CD4-positive, alpha-beta T cell (primary cell): Measurements from ENCODE around the gene PRKG1. TPM values are rescaled to one million over a fixed set of nuclear protein-coding genes. Genes with fewer than 3 reads are reported as not detected.

ENCODE experiments used
- ATAC-seq: fragments of 200-7000 bp; cut with Tn5 transposase; one replicate; pipeline ENCODE4 v1.10.0; 2022; ENCODE audit warnings: mild to moderate bottlenecking; ENCODE audit not compliant: poor library complexity
- CTCF ChIA-PET: fragments of 350-600 bp; sonication (Branson Sonifier 250); formaldehyde crosslinking; loops from one replicate; lab custom pipeline; 2021; ENCODE audit warnings: antibody characterized with exemption, inconsistent platforms; lab: Charles Lee
- POLR2A ChIA-PET: fragments of 350-600 bp; sonication (Branson Sonifier 250); formaldehyde crosslinking; loops from one replicate; lab custom pipeline; 2021; ENCODE audit warnings: antibody characterized with exemption, inconsistent platforms; lab: Charles Lee
- DNase-seq, 14 experiments: peaks; one replicate each; pipeline ENCODE4 v3.0.0-alpha.2; 2013 to 2020; ENCODE audit warnings: mixed read lengths in 2 of 14
- H3K27ac ChIP-seq, 2 donors: one replicate each; pipeline versions ENCODE4 v1.5.1 to v1.7.0; 2013; ENCODE audit warnings: low read length in 2 of 2, low read depth in 1 of 2, mild to moderate bottlenecking in 1 of 2
- H3K27me3 ChIP-seq, 2 experiments: 1 replicate in 1 of 2; 2 replicates in 1 of 2; pipeline versions ENCODE4 v1.6.1 to v1.7.0; 2013; ENCODE audit warnings: low read length in 2 of 2, control low read depth in 1 of 2, mild to moderate bottlenecking in 1 of 2, moderate library complexity in 1 of 2; ENCODE audit not compliant: insufficient read depth in 2 of 2, control insufficient read depth in 1 of 2
- H3K36me3 ChIP-seq: one replicate; pipeline ENCODE4 v1.6.1; 2013; ENCODE audit warnings: low read length, control low read depth; ENCODE audit not compliant: insufficient read depth
- H3K4me1 ChIP-seq: one replicate; pipeline ENCODE4 v1.6.1; 2013; ENCODE audit warnings: low read length, control low read depth; ENCODE audit not compliant: insufficient read depth
- H3K4me3 ChIP-seq: one replicate; pipeline ENCODE4 v1.5.1; 2013; ENCODE audit warnings: mild to moderate bottlenecking, low read length, moderate library complexity
- H3K9me3 ChIP-seq, 2 experiments: 1 replicate in 1 of 2; 2 replicates in 1 of 2; pipeline versions ENCODE4 v1.6.1 to v1.7.0; 2013; ENCODE audit warnings: low read length in 2 of 2, mild to moderate bottlenecking in 2 of 2, control low read depth in 1 of 2, moderate library complexity in 1 of 2; ENCODE audit not compliant: control insufficient read depth in 1 of 2, insufficient read depth in 1 of 2
- H3K27ac Mint-ChIP-seq: one replicate; pipeline ENCODE4 v1.8.0; 2020; ENCODE audit warnings: mixed read lengths
- H3K27me3 Mint-ChIP-seq: one replicate; pipeline ENCODE4 v1.8.0; 2021; ENCODE audit warnings: mixed read lengths
- H3K36me3 Mint-ChIP-seq: one replicate; pipeline ENCODE4 v1.8.0; 2021; ENCODE audit warnings: low read depth, mixed read lengths
- H3K4me1 Mint-ChIP-seq: one replicate; pipeline ENCODE4 v1.8.0; 2021; ENCODE audit warnings: low read depth, mixed read lengths
- H3K4me3 Mint-ChIP-seq: one replicate; pipeline ENCODE4 v1.8.0; 2020; ENCODE audit warnings: mild to moderate bottlenecking, mixed read lengths
- H3K9me3 Mint-ChIP-seq: one replicate; pipeline ENCODE4 v1.8.0; 2020; ENCODE audit warnings: mixed read lengths
- intact Hi-C, 2 experiments: fragments of 100-400 bp; cut with DNase I in 1 of 2; cut with micrococcal nuclease in 1 of 2; formaldehyde crosslinking; loops; one replicate each; pipeline versions ENCODE4 v1.15.1 to v1.9.0; 2023 to 2025; cut with DNase I, micrococcal nuclease
- total RNA-seq, 174 experiments: library from RNA in 2 of 174; stranded (reverse) in 2 of 174; gene quantifications; one replicate each; pipeline ENCODE4 v1.2.3 and lab custom pipeline; 2021 to 2026
- TF ChIP-seq, protein P1 (sequence below): fragments of 200-600 bp; IDR thresholded peaks from one replicate; pipeline ENCODE4 v1.8.0; 2022; ENCODE audit warnings: antibody characterized with exemption, mild to moderate bottlenecking

PRKG1 gene
- total RNA-seq, 2 experiments from 2014 or later: 0.31 TPM; not detected in 1

DNA sequence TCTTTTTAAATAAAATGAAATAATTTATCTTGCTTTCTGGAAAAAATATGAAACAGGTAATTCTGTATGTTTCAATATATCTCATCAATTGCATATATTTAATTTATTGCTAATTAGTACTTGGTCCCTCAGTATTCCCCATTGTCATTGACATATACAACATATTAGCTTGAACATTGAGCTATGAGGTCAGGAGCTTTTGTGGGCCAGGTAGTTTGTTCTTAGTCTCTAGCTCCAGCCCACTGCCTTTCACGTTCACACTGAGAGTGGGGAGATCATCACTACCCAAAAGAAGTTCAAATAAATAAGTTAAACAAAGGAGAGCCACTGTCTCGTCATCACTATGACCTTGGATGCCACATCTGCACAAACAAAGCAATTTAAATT lies 1185.1 kb downstream of the PRKG1 start:
- ATAC-seq: no peak
- CTCF ChIA-PET: no interaction called here
- Histone ChIP-seq H3K27me3 (no peaks in the 10 kb centered on the region), H3K4me1 (no peaks in the 10 kb centered on the region), H3K9me3 (no peaks in the 10 kb centered on the region), H3K4me3 (no peak overlapping the region), H3K27ac (no peak overlapping the region), H3K36me3 (no peaks in the 10 kb centered on the region)
- H3K4me3 Mint-ChIP-seq: no peak overlapping the region
- TF ChIP-seq, protein P1, sequence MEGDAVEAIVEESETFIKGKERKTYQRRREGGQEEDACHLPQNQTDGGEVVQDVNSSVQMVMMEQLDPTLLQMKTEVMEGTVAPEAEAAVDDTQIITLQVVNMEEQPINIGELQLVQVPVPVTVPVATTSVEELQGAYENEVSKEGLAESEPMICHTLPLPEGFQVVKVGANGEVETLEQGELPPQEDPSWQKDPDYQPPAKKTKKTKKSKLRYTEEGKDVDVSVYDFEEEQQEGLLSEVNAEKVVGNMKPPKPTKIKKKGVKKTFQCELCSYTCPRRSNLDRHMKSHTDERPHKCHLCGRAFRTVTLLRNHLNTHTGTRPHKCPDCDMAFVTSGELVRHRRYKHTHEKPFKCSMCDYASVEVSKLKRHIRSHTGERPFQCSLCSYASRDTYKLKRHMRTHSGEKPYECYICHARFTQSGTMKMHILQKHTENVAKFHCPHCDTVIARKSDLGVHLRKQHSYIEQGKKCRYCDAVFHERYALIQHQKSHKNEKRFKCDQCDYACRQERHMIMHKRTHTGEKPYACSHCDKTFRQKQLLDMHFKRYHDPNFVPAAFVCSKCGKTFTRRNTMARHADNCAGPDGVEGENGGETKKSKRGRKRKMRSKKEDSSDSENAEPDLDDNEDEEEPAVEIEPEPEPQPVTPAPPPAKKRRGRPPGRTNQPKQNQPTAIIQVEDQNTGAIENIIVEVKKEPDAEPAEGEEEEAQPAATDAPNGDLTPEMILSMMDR: no peak
- H3K36me3 Mint-ChIP-seq: no peaks in the 10 kb centered on the region
- DNase-seq: no peak
- intact Hi-C loops: no loop called here
- H3K27ac Mint-ChIP-seq: no peak overlapping the region
- POLR2A ChIA-PET: no interaction called here
- H3K9me3 Mint-ChIP-seq: no peaks in the 10 kb centered on the region
- no peaks in the 10 kb centered on the region for H3K4me1 Mint-ChIP-seq
- H3K27me3 Mint-ChIP-seq: no peaks in the 10 kb centered on the region

DNA sequence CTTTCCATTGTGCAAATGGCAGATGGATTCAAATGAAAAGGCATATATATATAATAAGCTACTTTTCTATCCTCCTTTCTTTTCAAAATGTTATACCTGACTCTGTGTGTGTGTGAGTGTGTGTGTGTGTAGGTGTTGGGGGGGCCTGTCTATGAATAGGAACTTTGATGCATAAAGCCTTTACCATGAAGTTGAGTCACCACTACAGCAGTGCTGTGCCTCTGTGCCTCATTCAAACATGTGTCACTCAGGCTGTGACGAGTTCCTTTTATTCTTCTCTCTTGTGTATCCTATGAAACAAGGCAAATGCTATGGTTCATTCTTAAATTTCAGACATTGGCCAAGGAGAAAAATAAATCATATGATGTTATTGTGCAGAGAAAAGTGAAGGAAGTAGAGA lies 1187.1 kb downstream of the PRKG1 start:
- no peak for DNase-seq
- H3K27me3 ChIP-seq: no peaks in the 10 kb centered on the region
- Mint-ChIP-seq H3K4me3 (no peak overlapping the region), H3K36me3 (no peaks in the 10 kb centered on the region), H3K27ac (no peak overlapping the region), H3K4me1 (no peaks in the 10 kb centered on the region), H3K9me3 (no peaks in the 10 kb centered on the region), H3K27me3 (no peaks in the 10 kb centered on the region)
- H3K4me3 ChIP-seq: no peak overlapping the region
- H3K36me3 ChIP-seq: no peaks in the 10 kb centered on the region
- no peaks in the 10 kb centered on the region for H3K4me1 ChIP-seq
- CTCF ChIA-PET: no interaction called here
- ATAC-seq: no peak
- H3K27ac ChIP-seq: no peak overlapping the region
- no peaks in the 10 kb centered on the region for H3K9me3 ChIP-seq
- intact Hi-C loops: no loop called here
- POLR2A ChIA-PET: no interaction called here
- TF ChIP-seq, protein P1: no peak

DNA sequence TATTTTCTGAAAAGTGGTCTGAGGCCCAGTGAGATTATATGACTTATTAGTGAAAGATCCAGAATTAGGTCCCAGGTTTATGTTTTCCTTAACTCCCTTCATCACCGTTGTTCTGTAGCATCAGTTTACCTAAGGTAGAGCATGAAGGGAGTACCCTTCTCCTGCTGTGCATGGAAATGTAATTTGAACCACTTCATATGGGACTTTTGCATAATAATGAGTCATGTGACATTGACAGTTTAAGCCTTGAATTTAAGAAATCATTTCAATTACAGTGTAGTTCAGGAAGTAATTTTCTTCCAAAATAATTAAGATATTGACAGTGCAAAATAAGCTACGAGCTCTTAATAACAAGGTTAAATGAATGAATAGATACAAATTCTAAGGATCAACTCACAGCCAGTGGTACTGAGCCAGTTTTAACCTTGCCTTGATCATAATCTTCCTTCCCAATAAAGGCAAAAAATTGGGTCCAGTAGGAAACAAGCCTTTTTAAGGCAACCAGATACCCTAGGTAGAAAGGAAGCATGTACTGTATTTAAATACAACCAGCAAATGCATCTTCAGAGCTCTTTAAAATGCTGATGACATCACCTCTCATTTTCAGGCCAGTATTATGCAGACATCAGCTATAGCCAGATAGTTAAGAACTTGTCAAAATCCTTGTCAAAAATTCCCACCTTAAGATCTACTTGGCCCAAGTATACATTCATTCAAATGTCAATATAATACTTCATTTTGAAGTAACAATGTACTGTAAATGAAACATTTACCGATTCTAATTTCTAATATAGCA lies 1191.0 kb downstream of the PRKG1 start:
- no peak for ATAC-seq
- no peak overlapping the region for H3K27ac ChIP-seq
- H3K27me3 ChIP-seq: no peaks in the 10 kb centered on the region
- H3K36me3 ChIP-seq: no peaks in the 10 kb centered on the region
- intact Hi-C loops: no loop called here
- ChIA-PET POLR2A (no interaction called here), CTCF (no interaction called here)
- H3K4me3 ChIP-seq: no peak overlapping the region
- Mint-ChIP-seq H3K4me1 (no peaks in the 10 kb centered on the region), H3K27ac (no peak overlapping the region), H3K4me3 (no peak overlapping the region), H3K36me3 (no peaks in the 10 kb centered on the region), H3K9me3 (no peaks in the 10 kb centered on the region), H3K27me3 (no peaks in the 10 kb centered on the region)
- no peaks in the 10 kb centered on the region for H3K4me1 ChIP-seq
- H3K9me3 ChIP-seq: no peaks in the 10 kb centered on the region
- TF ChIP-seq, protein P1: no peak
- DNase-seq: no peak
